Activated T-helper 2 cell treated with anti-CD3 and anti-CD28 coated beads, Interferon-gamma antibody, Interleukin-2, Interleukin-4, amounts not matched to agents 10 μg/mL and 5 μg/mL and 100 μg/mL, durations not matched to agents 14 hours and 24 hours and 36 hours (primary cell): ENCODE measurements around the gene MTHFD2L. TPM values are rescaled to one million over a fixed set of nuclear protein-coding genes. Genes with fewer than 3 reads are reported as not detected.
A peak's percentile ranks its signal among the peaks of the same experiment; 100 is the strongest.
"Not testable (repeated sequence)": the region's sequence is repeated elsewhere in the genome, so short reads cannot be mapped to it uniquely, and the experiment has no call there.

Experiments
- DNase-seq: peaks from one replicate; pipeline ENCODE4 v3.0.0; 2021; ENCODE audit warnings: low spot score
- H3K27ac Mint-ChIP-seq: one replicate; pipeline ENCODE4 v1.8.0; 2021; ENCODE audit warnings: mixed read lengths
- H3K27me3 Mint-ChIP-seq: one replicate; pipeline ENCODE4 v1.8.0; 2021; ENCODE audit warnings: low read depth, mixed read lengths
- H3K36me3 Mint-ChIP-seq: one replicate; pipeline ENCODE4 v1.8.0; 2021; ENCODE audit warnings: low read depth, mixed read lengths
- H3K4me1 Mint-ChIP-seq: one replicate; pipeline ENCODE4 v1.8.0; 2021; ENCODE audit warnings: low read depth, mixed read lengths
- H3K4me3 Mint-ChIP-seq: one replicate; pipeline ENCODE4 v1.8.0; 2021; ENCODE audit warnings: low read depth, mild to moderate bottlenecking, moderate library complexity, mixed read lengths
- H3K9me3 Mint-ChIP-seq: one replicate; pipeline ENCODE4 v1.8.0; 2021; ENCODE audit warnings: mixed read lengths
- intact Hi-C: fragments of 100-400 bp; cut with micrococcal nuclease; formaldehyde crosslinking; loops from one replicate; pipeline ENCODE4 v1.15.1; 2023
- total RNA-seq: library from RNA; stranded (reverse); gene quantifications from 2 replicates; pipeline ENCODE4 v1.2.3, GENCODE V29; 2022

Gene MTHFD2L
- total RNA-seq, 1 donor from 2014 or later = 8.6 TPM

GRCh38 chr4:74206088-74206825 is 48.3 kb downstream of the MTHFD2L start:
- H3K27ac Mint-ChIP-seq = peak overlapping the region; percentile 5
- no peaks in the 10 kb centered on the region for H3K27me3 Mint-ChIP-seq
- no peak overlapping the region for H3K4me3 Mint-ChIP-seq

GRCh38 chr4:74214457-74215159 is 56.7 kb downstream of the MTHFD2L start:
- H3K36me3 Mint-ChIP-seq, intact Hi-C loops, H3K9me3 Mint-ChIP-seq, H3K27ac Mint-ChIP-seq, DNase-seq, H3K4me3 Mint-ChIP-seq, H3K27me3 Mint-ChIP-seq: not testable (repeated sequence)
- peaks cover 12% of the 10 kb centered on the region for H3K4me1 Mint-ChIP-seq

More at GRCh38 chr4:74206088-74206825, 48.3 kb downstream of the MTHFD2L start:
- intact Hi-C loops = no loop called here
- Mint-ChIP-seq H3K9me3 (no peaks in the 10 kb centered on the region), H3K36me3 (no peaks in the 10 kb centered on the region), H3K4me1 (peaks cover 12% of the 10 kb centered on the region)
- DNase-seq = no peak

- H3K36me3 Mint-ChIP-seq, H3K4me3 Mint-ChIP-seq, DNase-seq, H3K27ac Mint-ChIP-seq, intact Hi-C loops, H3K27me3 Mint-ChIP-seq, H3K9me3 Mint-ChIP-seq: not testable (repeated sequence)
- H3K4me1 Mint-ChIP-seq = peaks cover 12% of the 10 kb centered on the region
Observed at GRCh38 chr4:74215236-74215635, 57.3 kb downstream of the MTHFD2L start.

GRCh38 chr4:74217365-74217764 is 59.4 kb downstream of the MTHFD2L start:
- peaks cover 8% of the 10 kb centered on the region for H3K4me1 Mint-ChIP-seq
- intact Hi-C loops = no loop called here
- no peak for DNase-seq
- no peaks in the 10 kb centered on the region for H3K36me3 Mint-ChIP-seq
- H3K27me3 Mint-ChIP-seq = no peaks in the 10 kb centered on the region
- no peak overlapping the region for H3K4me3 Mint-ChIP-seq
- no peak overlapping the region for H3K27ac Mint-ChIP-seq
- peaks cover 6% of the 10 kb centered on the region for H3K9me3 Mint-ChIP-seq

- no peak for DNase-seq
- H3K4me3 Mint-ChIP-seq = no peak overlapping the region
- H3K9me3 Mint-ChIP-seq = no peaks in the 10 kb centered on the region
- no peaks in the 10 kb centered on the region for H3K27me3 Mint-ChIP-seq
- no peaks in the 10 kb centered on the region for H3K36me3 Mint-ChIP-seq
- no peak overlapping the region for H3K27ac Mint-ChIP-seq
- H3K4me1 Mint-ChIP-seq = peaks cover 8% of the 10 kb centered on the region
- intact Hi-C loops = no loop called here
Observed at GRCh38 chr4:74218201-74218600, 60.3 kb downstream of the MTHFD2L start.

- no peaks in the 10 kb centered on the region for H3K9me3 Mint-ChIP-seq
- H3K36me3 Mint-ChIP-seq = no peaks in the 10 kb centered on the region
- H3K27ac Mint-ChIP-seq = no peak overlapping the region
- no peak overlapping the region for H3K4me3 Mint-ChIP-seq
- H3K27me3 Mint-ChIP-seq = no peaks in the 10 kb centered on the region
- intact Hi-C loops = no loop called here
- DNase-seq = no peak
- peaks cover 8% of the 10 kb centered on the region for H3K4me1 Mint-ChIP-seq
Observed at GRCh38 chr4:74219240-74219639, 61.3 kb downstream of the MTHFD2L start.

GRCh38 chr4:74223098-74223497 is 65.2 kb downstream of the MTHFD2L start:
- no peaks in the 10 kb centered on the region for H3K36me3 Mint-ChIP-seq
- H3K4me1 Mint-ChIP-seq = no peaks in the 10 kb centered on the region
- no peak overlapping the region for H3K4me3 Mint-ChIP-seq
- no peaks in the 10 kb centered on the region for H3K9me3 Mint-ChIP-seq
- intact Hi-C loops = no loop called here
- no peaks in the 10 kb centered on the region for H3K27me3 Mint-ChIP-seq
- H3K27ac Mint-ChIP-seq = no peak overlapping the region
- DNase-seq = no peak

- H3K4me3 Mint-ChIP-seq = no peak overlapping the region
- H3K27ac Mint-ChIP-seq = no peak overlapping the region
- intact Hi-C loops = no loop called here
- no peak for DNase-seq
- H3K4me1 Mint-ChIP-seq = peaks cover 3% of the 10 kb centered on the region
- H3K9me3 Mint-ChIP-seq = no peaks in the 10 kb centered on the region
- H3K27me3 Mint-ChIP-seq = no peaks in the 10 kb centered on the region
- no peaks in the 10 kb centered on the region for H3K36me3 Mint-ChIP-seq
Observed at GRCh38 chr4:74223801-74224200, 65.9 kb downstream of the MTHFD2L start.

- no peaks in the 10 kb centered on the region for H3K27me3 Mint-ChIP-seq
- peak; percentile 63 for DNase-seq
- peaks cover 22% of the 10 kb centered on the region for H3K4me1 Mint-ChIP-seq
- no peak overlapping the region for H3K27ac Mint-ChIP-seq
- no peaks in the 10 kb centered on the region for H3K36me3 Mint-ChIP-seq
- no peaks in the 10 kb centered on the region for H3K9me3 Mint-ChIP-seq
- H3K4me3 Mint-ChIP-seq = no peak overlapping the region
- intact Hi-C loops = loop anchor here (1.0 to 5.0 kb wide), 4 partner anchors 42 to 448 kb away; no protein-coding TSS in a partner anchor
Observed at GRCh38 chr4:74228691-74229640, 71.0 kb downstream of the MTHFD2L start.

- intact Hi-C loops = loop anchor here (2.0 kb wide), 1 partner anchor 14 kb away; no protein-coding TSS in a partner anchor
- Mint-ChIP-seq H3K27ac (no peak overlapping the region), H3K9me3 (no peaks in the 10 kb centered on the region), H3K27me3 (no peaks in the 10 kb centered on the region), H3K4me3 (no peak overlapping the region), H3K36me3 (no peaks in the 10 kb centered on the region), H3K4me1 (peaks cover 31% of the 10 kb centered on the region)
- DNase-seq = no peak
Observed at GRCh38 chr4:74230902-74231499, 73.1 kb downstream of the MTHFD2L start.

GRCh38 chr4:74235135-74235534 is 77.2 kb downstream of the MTHFD2L start:
- Mint-ChIP-seq H3K4me3 (no peak overlapping the region), H3K27ac (no peak overlapping the region), H3K4me1 (peaks cover 22% of the 10 kb centered on the region), H3K27me3 (no peaks in the 10 kb centered on the region), H3K36me3 (no peaks in the 10 kb centered on the region), H3K9me3 (no peaks in the 10 kb centered on the region)
- no peak for DNase-seq
- intact Hi-C loops = no loop called here

GRCh38 chr4:74237425-74237966 is 79.6 kb downstream of the MTHFD2L start:
- H3K36me3 Mint-ChIP-seq = no peaks in the 10 kb centered on the region
- H3K27me3 Mint-ChIP-seq = no peaks in the 10 kb centered on the region
- H3K9me3 Mint-ChIP-seq = no peaks in the 10 kb centered on the region
- H3K4me3 Mint-ChIP-seq = no peak overlapping the region
- intact Hi-C loops = no loop called here
- no peak overlapping the region for H3K27ac Mint-ChIP-seq
- DNase-seq = no peak
- peaks cover 12% of the 10 kb centered on the region for H3K4me1 Mint-ChIP-seq
